ENCODE measurements around the gene SMYD3.

- TF ChIP-seq, protein P1, sequence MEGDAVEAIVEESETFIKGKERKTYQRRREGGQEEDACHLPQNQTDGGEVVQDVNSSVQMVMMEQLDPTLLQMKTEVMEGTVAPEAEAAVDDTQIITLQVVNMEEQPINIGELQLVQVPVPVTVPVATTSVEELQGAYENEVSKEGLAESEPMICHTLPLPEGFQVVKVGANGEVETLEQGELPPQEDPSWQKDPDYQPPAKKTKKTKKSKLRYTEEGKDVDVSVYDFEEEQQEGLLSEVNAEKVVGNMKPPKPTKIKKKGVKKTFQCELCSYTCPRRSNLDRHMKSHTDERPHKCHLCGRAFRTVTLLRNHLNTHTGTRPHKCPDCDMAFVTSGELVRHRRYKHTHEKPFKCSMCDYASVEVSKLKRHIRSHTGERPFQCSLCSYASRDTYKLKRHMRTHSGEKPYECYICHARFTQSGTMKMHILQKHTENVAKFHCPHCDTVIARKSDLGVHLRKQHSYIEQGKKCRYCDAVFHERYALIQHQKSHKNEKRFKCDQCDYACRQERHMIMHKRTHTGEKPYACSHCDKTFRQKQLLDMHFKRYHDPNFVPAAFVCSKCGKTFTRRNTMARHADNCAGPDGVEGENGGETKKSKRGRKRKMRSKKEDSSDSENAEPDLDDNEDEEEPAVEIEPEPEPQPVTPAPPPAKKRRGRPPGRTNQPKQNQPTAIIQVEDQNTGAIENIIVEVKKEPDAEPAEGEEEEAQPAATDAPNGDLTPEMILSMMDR (IDR thresholded peaks at IDR 0.05) = no peak
- no peak for TF ChIP-seq POLR2A (IDR thresholded peaks at IDR 0.05)
Measured at GRCh38 chr1:246160374-246160773, 346.7 kb downstream of the SMYD3 start.
